Spleen (tissue), 11 donors: ENCODE results near the gene PALM. TPM values are rescaled to one million over a fixed set of nuclear protein-coding genes. Genes with fewer than 3 reads are reported as not detected.

Experiments
- DNase-seq: peaks from one replicate; pipeline ENCODE4 v3.0.0-alpha.2; 2020
- H3K27ac ChIP-seq, 8 donors: fragments of 200-600 bp; sonication (generic) in 7 of 8; 1 replicate in 4 of 8; 2 replicates in 4 of 8; pipeline versions ENCODE4 v1.5.0 to v1.8.0; 2016 to 2021; ENCODE audit warnings: inconsistent platforms in 4 of 8, mild to moderate bottlenecking in 4 of 8, moderate library complexity in 1 of 8
- H3K27me3 ChIP-seq, 7 donors: fragments of 200-600 bp; sonication (generic) in 6 of 7; replicated peaks in 1 of 7; 1 replicate in 4 of 7; 2 replicates in 3 of 7; pipeline versions ENCODE4 v1.5.0 to v1.8.0; 2016 to 2021; ENCODE audit warnings: inconsistent platforms in 3 of 7, mild to moderate bottlenecking in 1 of 7
- H3K36me3 ChIP-seq, 6 donors: fragments of 200-600 bp; sonication (generic) in 5 of 6; 1 replicate in 4 of 6; 2 replicates in 2 of 6; pipeline versions ENCODE4 v1.5.0 to v1.8.0; 2016 to 2021; ENCODE audit warnings: inconsistent platforms in 2 of 6
- H3K4me1 ChIP-seq, 6 donors: fragments of 200-600 bp; sonication (generic) in 5 of 6; 1 replicate in 3 of 6; 2 replicates in 3 of 6; pipeline versions ENCODE4 v1.5.0 to v1.8.0; 2016 to 2021; ENCODE audit warnings: inconsistent platforms in 3 of 6
- H3K4me3 ChIP-seq, 8 donors: fragments of 200-600 bp; sonication (generic) in 7 of 8; 1 replicate in 4 of 8; 2 replicates in 4 of 8; pipeline versions ENCODE4 v1.5.0 to v1.8.0; 2016 to 2021; ENCODE audit warnings: inconsistent platforms in 4 of 8, mild to moderate bottlenecking in 4 of 8, moderate library complexity in 2 of 8
- H3K9me3 ChIP-seq, 8 donors: fragments of 200-600 bp; sonication (generic) in 7 of 8; 1 replicate in 4 of 8; 2 replicates in 4 of 8; pipeline versions ENCODE4 v1.5.0 to v1.8.0; 2016 to 2021; ENCODE audit warnings: inconsistent platforms in 4 of 8
- CTCF ChIP-seq, 11 experiments: fragments of 200-600 bp in 7 of 11; fragments of 450-650 bp in 4 of 11; sonication (generic) in 4 of 11; IDR thresholded peaks in 8 of 11; conservative IDR thresholded peaks in 3 of 11; 1 replicate in 7 of 11; 2 replicates in 4 of 11; pipeline versions ENCODE4 v1.4.0 to v1.8.0; 2016 to 2021; ENCODE audit warnings: antibody characterized with exemption in 11 of 11, inconsistent platforms in 4 of 11, mild to moderate bottlenecking in 1 of 11
- POLR2A ChIP-seq, 3 donors: fragments of 450-650 bp; IDR thresholded peaks; one replicate each; pipeline ENCODE4 v1.5.1; 2017; ENCODE audit warnings: antibody characterized with exemption in 3 of 3, mild to moderate bottlenecking in 1 of 3
- POLR2AphosphoS5 ChIP-seq, 3 donors: sonication (generic); formaldehyde crosslinking; IDR thresholded peaks; one replicate each; pipeline ENCODE4 v1.5.1; 2017; ENCODE audit warnings: antibody characterized with exemption in 3 of 3
- WGBS, 5 donors: extraction: QIAGEN DNeasy Blood & Tissue Kit in 3 of 5; methylation state at CpG; one replicate each; pipeline versions ENCODE4 v1.1.5 to v1.1.7; 2013 to 2018; 5-methylcytosine and 5-hydroxymethylcytosine counted together
- intact Hi-C: fragments of 100-400 bp; cut with DNase I; formaldehyde crosslinking; loops from one replicate; pipeline ENCODE4 v1.15.0; 2023; ENCODE audit warnings: low total_unique reads
- polyA plus RNA-seq, 3 donors: library from polyadenylated mRNA; stranded (reverse); fragments of 200-250 nt; gene quantifications; one replicate each; pipeline ENCODE4 v1.2.1, GENCODE V29; 2013
- total RNA-seq, 7 donors: library from RNA; depleted of rRNA in 3 of 7; stranded (reverse); fragments of >200 nt in 3 of 7; fragmentation: NEBNext Ultra II Directional in 4 of 7; extraction: Animal tissue kit (Norgen Biotek cat#: 25700) in 4 of 7; gene quantifications; one replicate each; pipeline versions ENCODE4 v1.1.0 to v1.2.1, GENCODE V29; 2016 to 2021
- donor health status: healthy with polysubstance abuse.
- donor health status: DM: no; HTN: no; CAD: no; lungs with moderate emphysema.
- donor health status: DM: no; HTN: no; CAD: no.
- donor health status: Bipolar disorder and iron deficiency.
- donor health status: healthy.
- donor health status: DM: no; HTN: no; CAD: no.
- donor health status: DM: yes; HTN: yes; CAD: no.

The PALM gene
- total and polyA plus RNA-seq, 10 donors = 6.0 to 80.1 (median 27.0) TPM

GRCh38 chr19:752652-753517 lies 44.1 kb downstream of the PALM start:
- no peak overlapping the region for H3K4me3 ChIP-seq
- peaks cover 0 to 32% (median 9%) of the 10 kb centered on the region in 7 donors for H3K27me3 ChIP-seq
- intact Hi-C loops = no loop called here
- peak overlapping the region in 5 of 8 donors; percentile 51 to 66 (median 62) for H3K27ac ChIP-seq
- TF ChIP-seq CTCF (IDR thresholded peaks at IDR 0.05 in 8 of 11, conservative IDR thresholded peaks at IDR 0.05 in 3 of 11) = no peak
- peak in 2 of 3 donors; percentile 47 to 64 for TF ChIP-seq POLR2AphosphoS5 (IDR thresholded peaks at IDR 0.05)
- DNase-seq = no peak
- peaks cover 0 to 11% (median 0%) of the 10 kb centered on the region in 6 donors for H3K4me1 ChIP-seq
- WGBS, 5 donors = 46 to 61% (median 47%) methylated on average over 32 to 39 of the region's 39 CpGs
- H3K36me3 ChIP-seq = peaks cover 0 to 2% (median 0%) of the 10 kb centered on the region in 6 donors
- peaks cover 0 to 13% (median 8%) of the 10 kb centered on the region in 8 donors for H3K9me3 ChIP-seq

GRCh38 chr19:754530-754929 lies 45.8 kb downstream of the PALM start:
- TF ChIP-seq POLR2AphosphoS5 (IDR thresholded peaks at IDR 0.05) (no peak), CTCF (IDR thresholded peaks at IDR 0.05 in 8 of 11, conservative IDR thresholded peaks at IDR 0.05 in 3 of 11) (no peak), POLR2A (IDR thresholded peaks at IDR 0.05) (no peak)
- 83 to 88% (median 86%) methylated on average over 9 of the region's 9 CpGs for WGBS, 5 donors
- intact Hi-C loops = no loop called here

GRCh38 chr19:755063-755462 lies 46.3 kb downstream of the PALM start:
- no peak for TF ChIP-seq POLR2A (IDR thresholded peaks at IDR 0.05)
- no peak for TF ChIP-seq POLR2AphosphoS5 (IDR thresholded peaks at IDR 0.05)
- no peak for TF ChIP-seq CTCF (IDR thresholded peaks at IDR 0.05 in 8 of 11, conservative IDR thresholded peaks at IDR 0.05 in 3 of 11)
- Histone ChIP-seq H3K4me1 (peaks cover 0 to 11% (median 0%) of the 10 kb centered on the region in 6 donors), H3K9me3 (peaks cover 0 to 24% (median 22%) of the 10 kb centered on the region in 8 donors), H3K27me3 (peaks cover 0 to 32% (median 9%) of the 10 kb centered on the region in 7 donors), H3K4me3 (no peak overlapping the region), H3K27ac (no peak overlapping the region), H3K36me3 (no peaks in the 10 kb centered on the region)
- 82 to 90% (median 89%) methylated on average over 9 to 15 of the region's 15 CpGs for WGBS, 5 donors
- DNase-seq = no peak
- intact Hi-C loops = no loop called here

More at GRCh38 chr19:754530-754929, 45.8 kb downstream of the PALM start:
- Histone ChIP-seq H3K36me3 (no peaks in the 10 kb centered on the region), H3K27me3 (peaks cover 0 to 32% (median 9%) of the 10 kb centered on the region in 7 donors), H3K4me1 (peaks cover 0 to 11% (median 0%) of the 10 kb centered on the region in 6 donors), H3K9me3 (peaks cover 0 to 24% (median 21%) of the 10 kb centered on the region in 8 donors), H3K27ac (no peak overlapping the region), H3K4me3 (no peak overlapping the region)
- no peak for DNase-seq

GRCh38 chr19:756236-756635 lies 47.5 kb downstream of the PALM start:
- H3K36me3 ChIP-seq = no peaks in the 10 kb centered on the region
- H3K4me1 ChIP-seq = peaks cover 0 to 11% (median 0%) of the 10 kb centered on the region in 6 donors
- intact Hi-C loops = no loop called here
- no peak overlapping the region for H3K4me3 ChIP-seq
- H3K9me3 ChIP-seq = peaks cover 0 to 24% (median 22%) of the 10 kb centered on the region in 8 donors
- H3K27me3 ChIP-seq = peaks cover 0 to 23% (median 8%) of the 10 kb centered on the region in 7 donors
- no peak for DNase-seq
- no peak for TF ChIP-seq POLR2A (IDR thresholded peaks at IDR 0.05)
- TF ChIP-seq POLR2AphosphoS5 (IDR thresholded peaks at IDR 0.05) = no peak
- no peak for TF ChIP-seq CTCF (IDR thresholded peaks at IDR 0.05 in 8 of 11, conservative IDR thresholded peaks at IDR 0.05 in 3 of 11)
- H3K27ac ChIP-seq = no peak overlapping the region
